HG03135 (cell line): ENCODE measurements around the gene TEX55.
"Not testable (repeated sequence)": the region's sequence is repeated elsewhere in the genome, so short reads cannot be mapped to it uniquely, and the experiment has no call there.

ENCODE experiments used
- ATAC-seq: cut with Tn5 transposase; IDR thresholded peaks from one replicate; pipeline ENCODE4 v1.9.1; 2021; ENCODE audit warnings: mild to moderate bottlenecking, moderate library complexity; ENCODE audit not compliant: unreplicated experiment

TEX55 gene

GRCh38 chr3:119160361-119160760 is 14.4 kb downstream of the TEX55 start:
- ATAC-seq = no peak

GRCh38 chr3:119160815-119161214 is 14.8 kb downstream of the TEX55 start:
- ATAC-seq = no peak

- no peak for ATAC-seq
Observed at GRCh38 chr3:119161240-119161639, 15.3 kb downstream of the TEX55 start.

DNA sequence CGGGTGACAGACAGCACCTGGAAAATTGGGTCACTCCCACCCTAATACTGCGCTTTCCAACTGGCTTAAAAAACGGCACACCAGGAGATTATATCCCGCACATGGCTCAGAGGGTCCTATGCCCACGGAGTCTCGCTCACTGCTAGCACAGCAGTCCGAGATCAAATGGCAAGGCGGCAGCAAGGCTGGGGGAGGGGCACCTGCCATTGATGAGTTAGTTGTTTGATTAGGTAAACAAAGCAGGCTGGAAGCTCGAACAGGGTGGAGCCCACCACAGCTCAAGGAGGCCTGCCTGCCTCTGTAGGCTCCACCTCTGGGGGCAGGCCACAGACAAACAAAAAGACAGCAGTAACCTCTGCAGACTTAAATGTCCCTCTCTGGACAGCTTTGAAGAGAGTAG is 18.8 kb downstream of the TEX55 start:
- ATAC-seq = not testable (repeated sequence)

DNA sequence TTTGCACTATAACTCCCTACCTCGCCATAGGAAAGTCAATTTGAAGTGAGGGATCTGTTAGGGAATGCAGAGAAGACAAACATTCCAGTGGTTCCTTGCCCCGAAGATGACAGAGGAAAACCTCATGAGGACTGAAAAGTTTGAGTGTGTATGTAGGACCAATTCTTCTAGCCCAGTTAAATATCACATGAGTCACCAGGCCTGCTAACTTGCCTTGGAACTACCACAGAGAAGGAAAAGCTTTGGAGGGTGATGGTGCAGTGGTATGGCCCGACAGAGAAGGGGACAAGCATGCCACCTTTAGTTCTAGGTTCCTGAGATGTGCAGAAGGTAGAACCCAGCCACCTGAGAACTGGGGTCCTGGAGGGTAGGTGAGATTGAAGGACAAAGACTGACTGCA is 24.9 kb downstream of the TEX55 start:
- no peak for ATAC-seq

GRCh38 chr3:119173325-119173724 is 27.4 kb downstream of the TEX55 start, which contains the start of gene UPK1B:
UPK1B (plus strand) TSS chr3:119173598; CDS start chr3:119186742, 13,144 bp downstream.
- no peak for ATAC-seq

GRCh38 chr3:119175872-119176756 is 30.1 kb downstream of the TEX55 start:
- no peak for ATAC-seq

- ATAC-seq = no peak
Observed at GRCh38 chr3:119176778-119177177, 30.8 kb downstream of the TEX55 start.

- ATAC-seq = no peak
Observed at GRCh38 chr3:119177321-119177720, 31.4 kb downstream of the TEX55 start.

- no peak for ATAC-seq
Observed at GRCh38 chr3:119181765-119182164, 35.8 kb downstream of the TEX55 start.

DNA sequence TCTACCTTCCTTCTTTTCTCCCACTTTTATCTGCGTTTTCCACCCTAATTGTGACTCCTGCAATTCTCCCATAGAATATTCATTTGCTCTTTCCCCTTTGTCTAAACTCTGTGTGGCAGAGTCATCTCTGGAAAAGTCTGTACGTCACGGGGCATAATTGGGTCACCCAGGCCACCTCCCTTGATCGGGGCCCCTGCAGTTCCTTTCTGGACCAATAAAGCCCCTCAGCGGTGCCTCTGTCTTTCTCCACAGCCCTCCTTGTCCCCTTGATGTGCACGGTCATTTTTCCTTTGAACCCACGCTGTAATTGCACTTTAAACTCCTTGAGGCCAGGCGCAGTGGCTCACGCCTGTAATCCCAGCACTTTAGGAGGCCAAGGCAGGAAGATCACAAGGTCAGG is 38.1 kb downstream of the TEX55 start:
- no peak for ATAC-seq

GRCh38 chr3:119184796-119185570 is 39.0 kb downstream of the TEX55 start:
- ATAC-seq = no peak

- ATAC-seq = no peak
Observed at GRCh38 chr3:119187266-119187665, 41.3 kb downstream of the TEX55 start.

DNA sequence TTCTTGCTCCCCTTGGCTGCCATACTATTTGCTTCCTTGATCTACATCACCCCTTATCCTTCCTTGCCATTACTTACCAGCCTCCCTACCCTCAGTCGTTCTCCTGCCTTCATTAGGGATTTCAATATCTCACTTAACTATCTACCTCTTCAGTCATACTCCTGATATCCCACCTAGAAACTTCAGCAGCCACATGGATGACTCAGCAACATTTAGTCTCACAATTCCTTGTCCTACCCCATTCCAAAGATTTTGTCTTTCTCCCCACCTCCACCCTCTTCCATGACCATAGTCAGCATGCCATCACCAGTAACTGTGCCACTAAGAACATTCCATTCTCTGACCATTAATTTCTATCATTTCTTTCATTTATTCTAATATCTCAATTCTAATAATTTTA is 45.8 kb downstream of the TEX55 start:
- ATAC-seq = no peak

DNA sequence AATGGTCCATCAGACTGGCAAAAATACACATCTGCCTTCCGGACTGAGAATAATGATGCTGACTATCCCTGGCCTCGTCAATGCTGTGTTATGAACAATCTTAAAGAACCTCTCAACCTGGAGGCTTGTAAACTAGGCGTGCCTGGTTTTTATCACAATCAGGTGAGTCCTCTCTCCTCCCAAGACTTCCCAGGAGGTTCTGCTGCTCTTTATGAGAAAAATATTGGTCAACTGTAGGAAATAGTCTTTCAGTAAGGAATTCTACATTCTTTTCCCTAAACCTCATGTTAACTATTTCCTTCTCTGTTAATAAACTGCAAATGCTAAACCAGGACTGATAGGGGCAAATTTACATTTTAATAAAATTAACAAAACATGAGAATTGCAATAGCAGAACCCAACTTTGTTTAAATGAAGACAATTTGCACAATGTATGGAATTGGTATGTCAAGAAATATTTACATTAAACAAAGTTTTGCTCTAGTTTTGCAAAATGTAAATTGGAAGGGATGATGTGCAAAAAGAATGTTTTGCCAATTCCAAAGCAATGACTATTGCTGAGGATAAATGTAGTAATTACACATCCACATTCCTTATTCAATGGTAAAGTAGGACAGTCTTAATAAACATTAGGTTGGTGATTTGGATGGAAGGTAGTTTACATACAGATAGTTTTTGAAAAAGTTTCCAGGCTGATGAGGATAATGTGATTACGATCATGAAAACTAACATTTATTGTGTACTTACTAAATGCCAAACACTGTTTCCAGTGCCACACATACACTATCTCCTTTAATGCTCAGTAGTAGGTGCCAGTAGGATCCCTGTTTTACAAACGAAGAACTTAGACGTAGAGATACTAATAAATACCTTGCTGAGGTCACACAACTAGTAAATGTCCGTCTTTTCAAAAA is 48.5 kb downstream of the TEX55 start:
- ATAC-seq = no peak

DNA sequence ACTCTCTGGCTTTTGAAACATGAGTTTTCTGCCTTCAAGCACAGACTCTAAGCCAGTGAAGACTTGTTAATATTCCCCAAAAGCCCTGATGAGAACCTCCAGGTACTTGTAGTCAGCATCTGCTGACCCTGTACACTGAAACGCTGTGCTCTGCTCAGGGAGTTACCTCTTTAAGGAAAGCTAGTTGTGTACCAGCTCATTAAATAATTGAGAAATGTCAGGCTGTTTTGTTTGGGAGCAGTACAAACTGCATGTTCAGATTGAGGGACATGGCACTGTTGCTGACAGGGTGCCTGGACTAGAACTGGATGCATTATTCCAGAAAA is 49.1 kb downstream of the TEX55 start:
- ATAC-seq = no peak

GRCh38 chr3:119195911-119196310 is 49.9 kb downstream of the TEX55 start:
- no peak for ATAC-seq
